ENCODE results near the gene GALNT18.

Gene GALNT18

GRCh38 chr11:11229647-11230046 is 392.2 kb downstream of the GALNT18 start:
- no peak overlapping the region for H3K4me3 ChIP-seq (ENCODE audit: low read length)
- no peak for TF ChIP-seq ZNF274 (IDR thresholded peaks at IDR 0.05; ENCODE audit: low read depth, low read length)

- TF ChIP-seq ZNF274 (IDR thresholded peaks at IDR 0.05; ENCODE audit: low read depth, low read length) = no peak
- no peak overlapping the region for H3K4me3 ChIP-seq (ENCODE audit: low read length)
Measured at GRCh38 chr11:11227296-11228085, 394.3 kb downstream of the GALNT18 start.
